Right lung (tissue), 5 donors: ENCODE data around the gene KIF18B. TPM values are rescaled to one million over a fixed set of nuclear protein-coding genes. Genes with fewer than 3 reads are reported as not detected.
"Not testable (repeated sequence)": the region's sequence is repeated elsewhere in the genome, so short reads cannot be mapped to it uniquely, and the experiment has no call there.

Source experiments
- DNase-seq, 2 donors: peaks; one replicate each; pipeline ENCODE4 v3.0.0-alpha.2; 2013
- polyA plus RNA-seq, 5 donors: library from polyadenylated mRNA; unstranded; fragments of 120-200 nt; gene quantifications; one replicate each; pipeline versions ENCODE4 v1.2.1 to v1.2.3, GENCODE V29; 2013; ENCODE audit warnings: inconsistent platforms in 1 of 5, low replicate concordance in 1 of 5; ENCODE audit not compliant: insufficient read length in 5 of 5, insufficient read depth in 1 of 5

The KIF18B gene
- polyA plus RNA-seq, 5 donors, result 10.8 to 22.9 (median 14.5) TPM

DNA sequence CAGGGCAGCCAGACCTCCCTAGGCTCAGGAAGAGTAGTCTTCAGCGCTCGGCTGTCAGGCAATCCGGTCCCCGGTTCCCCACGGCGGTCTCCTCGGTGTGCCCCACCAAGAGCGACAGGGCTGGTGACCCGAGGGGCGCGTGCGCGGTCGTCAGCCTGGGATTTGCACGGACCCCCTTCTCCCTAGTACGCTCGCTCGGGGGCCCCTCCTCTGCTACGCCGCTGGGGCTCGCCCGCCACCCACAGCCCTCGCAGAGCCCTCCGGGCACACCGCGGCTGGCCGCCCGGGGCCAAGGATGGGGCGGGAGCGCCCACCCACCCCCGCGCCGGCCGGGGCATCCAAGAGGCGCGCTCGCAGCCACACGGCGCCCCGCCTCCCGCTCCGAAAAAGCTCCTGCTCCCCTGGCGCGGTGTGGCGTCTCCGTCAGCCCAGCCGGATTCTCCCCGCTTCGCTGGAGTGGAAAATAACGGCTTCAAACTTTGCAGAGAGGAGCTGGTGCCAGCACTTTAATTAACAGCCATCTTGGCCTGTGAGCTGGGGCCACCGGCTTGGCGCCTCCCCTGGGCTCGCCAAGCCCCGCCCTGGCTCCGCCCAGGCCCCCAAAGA is 22.7 kb upstream of the KIF18B start:
- peak in 1 of 2 donors; percentile 37 for DNase-seq

DNA sequence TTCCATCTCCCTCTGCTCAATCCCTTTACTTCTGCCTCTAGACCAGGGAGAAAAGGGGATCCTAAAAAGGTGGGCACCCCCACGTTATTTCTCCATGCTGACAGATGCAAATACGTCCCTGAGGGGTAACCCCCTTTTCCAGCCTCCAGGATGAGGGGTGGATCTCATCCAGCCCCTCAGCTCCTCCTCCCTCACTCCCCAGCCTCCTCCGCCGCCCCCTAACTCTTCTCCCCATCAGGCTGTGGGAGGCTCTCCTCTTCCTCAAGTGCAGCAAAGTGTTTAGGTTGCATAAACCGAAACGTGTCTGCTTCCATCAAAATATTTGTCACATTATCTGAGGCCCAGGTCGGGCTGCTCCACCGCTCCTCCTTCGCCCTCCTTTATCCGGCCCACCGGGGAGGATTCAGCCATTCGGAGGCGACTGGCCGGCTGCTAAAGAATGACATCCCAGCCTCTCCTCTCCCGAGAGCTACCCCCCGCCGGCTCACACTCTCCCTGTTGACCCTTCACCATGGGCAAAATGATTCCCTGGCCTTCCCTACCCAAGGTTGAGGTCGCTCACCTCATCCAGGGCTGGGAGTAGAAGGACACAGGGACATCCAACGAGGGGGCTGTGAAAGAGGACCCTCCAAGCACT is 21.7 kb upstream of the KIF18B start:
- DNase-seq, result no peak

DNA sequence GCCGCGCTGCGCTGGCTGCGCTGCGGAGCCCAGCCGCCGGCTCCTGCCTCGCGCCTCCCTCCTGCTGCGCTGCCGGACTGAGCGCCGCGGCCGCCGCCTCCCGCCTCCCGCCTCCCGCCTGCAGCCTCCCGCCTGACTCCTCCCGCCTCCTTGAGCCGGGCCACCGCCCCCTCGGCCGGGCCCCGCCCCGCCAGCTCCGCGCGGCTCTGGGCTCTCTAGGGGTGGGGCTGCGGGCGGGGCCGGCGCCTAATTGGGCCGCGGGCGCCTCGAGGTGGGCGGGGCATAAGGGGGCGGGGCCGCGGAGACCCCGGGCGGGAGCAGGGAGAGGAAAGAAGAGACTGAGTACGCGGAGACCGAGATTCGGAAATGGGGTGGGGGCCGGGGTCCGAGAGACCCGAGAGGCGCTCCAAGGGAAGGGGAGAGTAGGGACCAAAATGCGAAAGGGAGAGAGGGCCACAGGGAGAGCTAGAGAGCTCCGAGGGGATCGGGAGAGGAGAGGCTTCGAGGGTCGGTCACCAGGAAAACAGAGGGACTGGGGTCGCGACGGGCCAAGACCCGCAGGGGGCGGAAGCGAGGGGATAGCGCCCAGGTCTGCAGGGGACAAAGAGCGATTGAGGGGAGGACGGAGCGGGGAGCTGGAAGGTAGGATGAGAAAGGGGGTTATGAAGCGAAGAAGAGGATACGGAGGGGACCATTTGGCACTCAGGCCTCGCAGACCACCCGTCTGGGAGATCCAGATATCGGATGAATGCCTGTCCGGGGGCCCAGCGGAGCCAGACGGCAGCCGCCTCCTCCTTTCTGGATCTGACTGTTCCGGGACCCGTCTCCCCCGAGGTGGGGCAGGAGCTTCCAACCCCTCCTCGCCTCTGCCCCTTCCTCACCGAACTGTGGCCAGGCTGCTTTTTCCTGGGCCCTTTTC is 20.9 kb upstream of the KIF18B start, which contains the start of gene C1QL1:
TSS of gene C1QL1 (minus strand) at position 79 of the 919 bp plus-strand sequence. CDS start 255 bp downstream, outside the sequence.
- DNase-seq, result peak; percentile 92 to 93

DNA sequence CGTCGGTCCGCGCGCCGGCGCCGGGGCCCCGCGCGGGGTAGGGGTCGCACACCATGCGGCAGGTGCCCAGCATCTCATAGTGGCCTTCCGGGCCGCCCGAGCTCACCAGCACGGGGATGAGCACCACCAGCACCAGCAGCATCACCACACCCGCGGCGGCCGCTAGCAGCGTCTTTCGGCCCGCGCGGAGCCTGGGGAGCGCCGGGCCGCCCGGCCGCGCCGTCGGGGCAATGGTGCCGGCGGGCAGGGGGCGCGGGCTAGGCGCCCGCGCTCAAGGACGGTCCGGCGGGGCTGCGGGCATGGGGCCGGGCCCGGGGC is 20.3 kb upstream of the KIF18B start:
- DNase-seq, result no peak

DNA sequence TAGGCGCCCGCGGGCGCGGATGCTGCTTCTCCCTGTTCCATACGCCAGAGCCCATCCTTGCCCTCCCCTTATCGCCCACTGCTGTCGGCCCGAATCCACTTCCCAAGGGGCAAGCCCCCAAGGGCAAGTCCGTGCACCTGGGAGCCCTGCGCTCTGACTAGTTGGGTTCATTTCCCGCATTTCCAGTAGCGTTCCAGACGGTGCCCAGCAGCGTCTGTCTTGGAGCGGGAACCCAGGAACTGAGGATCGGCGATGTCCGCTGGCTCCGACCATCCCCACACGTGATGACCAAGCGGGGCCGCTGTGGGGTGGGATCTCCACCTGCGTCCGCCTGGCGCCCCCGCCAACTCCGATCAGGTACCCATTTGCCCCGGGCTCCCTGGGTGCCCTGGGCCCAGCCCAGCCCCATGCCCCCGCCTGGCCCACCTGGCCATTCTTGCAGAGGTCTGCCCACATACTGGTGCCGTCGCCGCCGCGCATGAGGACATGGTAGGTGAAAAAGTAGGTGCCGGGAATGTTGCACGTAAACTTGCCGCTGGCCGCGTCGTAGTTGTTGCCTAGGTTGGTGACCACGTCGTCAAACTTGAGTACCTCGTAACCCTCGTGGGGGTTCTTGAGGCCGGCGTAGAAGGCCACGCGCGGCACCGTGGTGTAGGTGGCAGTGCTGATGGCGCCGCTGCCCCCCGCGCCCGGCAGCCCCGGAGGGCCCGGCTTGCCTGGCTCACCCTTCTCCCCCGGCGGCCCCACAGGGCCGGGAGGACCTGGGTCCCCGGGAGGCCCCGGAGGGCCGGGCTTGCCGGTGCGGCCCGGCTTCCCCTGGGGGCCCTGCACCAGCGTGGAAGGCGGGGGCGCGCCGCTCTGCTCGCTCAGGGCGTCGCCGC is 19.7 kb upstream of the KIF18B start:
- no peak for DNase-seq

DNA sequence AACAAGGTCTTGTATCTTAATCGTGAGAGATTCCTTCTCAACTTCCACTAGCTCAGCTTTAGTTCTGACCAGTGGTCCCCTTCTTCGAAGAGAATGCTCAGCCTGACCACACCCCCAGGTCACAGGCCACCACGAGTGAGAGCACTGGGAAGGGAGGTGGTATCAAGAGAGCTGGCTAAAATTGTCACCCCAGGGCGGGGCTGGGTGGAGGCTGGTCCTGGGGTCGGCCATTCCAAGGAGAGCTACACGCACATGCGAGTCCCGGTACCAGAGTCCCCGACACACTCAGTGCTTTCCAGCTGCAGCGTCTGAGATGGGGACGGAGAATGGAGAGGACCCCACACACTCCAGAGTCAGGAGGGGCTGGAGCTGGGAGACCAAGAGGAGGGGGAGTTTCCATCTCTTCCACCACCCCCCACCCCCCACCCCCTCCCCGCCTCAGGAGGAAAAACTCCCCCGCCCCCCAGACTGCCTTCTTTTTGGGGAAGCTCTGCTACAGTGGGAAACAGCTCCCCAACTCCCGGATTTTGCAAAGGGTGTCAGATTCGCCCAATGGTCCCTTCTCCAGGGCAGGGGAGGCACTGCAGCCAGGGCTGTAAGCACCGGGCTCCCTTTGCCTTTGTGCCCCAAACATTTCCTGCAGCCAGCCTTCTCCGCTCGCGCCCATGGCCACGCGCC is 18.9 kb upstream of the KIF18B start:
- DNase-seq, result no peak

DNA sequence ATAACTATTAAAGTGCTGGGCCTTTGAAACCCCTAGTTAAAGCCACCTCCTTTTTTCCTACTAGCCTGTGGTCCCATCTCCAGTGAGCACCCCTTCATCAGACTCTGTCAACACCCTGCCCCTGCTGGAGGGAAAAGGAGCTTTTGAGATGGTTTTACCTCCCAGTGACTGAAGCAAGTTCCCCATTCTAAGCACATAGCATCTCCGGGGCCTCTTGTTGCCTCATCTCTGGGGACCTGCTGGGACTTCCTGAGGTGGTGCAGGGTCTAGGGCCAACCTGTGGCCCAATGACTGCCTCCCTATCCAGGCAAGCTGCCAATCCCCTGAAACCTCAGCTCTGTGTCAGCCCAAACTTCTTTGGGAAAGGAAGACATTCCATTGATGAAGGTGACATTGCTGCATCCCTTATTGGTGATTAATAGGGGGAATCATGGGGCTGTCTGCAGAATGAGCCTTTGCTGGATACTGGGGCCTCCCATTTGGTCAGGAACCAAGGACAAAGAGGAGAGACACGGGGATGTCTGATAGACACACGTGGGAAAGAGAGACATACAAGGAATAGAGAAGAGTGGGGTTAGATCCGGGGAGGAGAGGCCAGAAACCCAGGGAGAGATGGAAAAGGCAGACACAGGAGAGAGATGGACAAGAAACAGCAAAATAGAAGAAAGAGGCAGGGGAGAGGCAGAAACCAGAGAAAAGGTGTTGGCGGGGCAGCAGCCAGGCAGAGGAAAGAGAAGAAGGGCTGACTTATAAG is 18.1 kb upstream of the KIF18B start:
- no peak for DNase-seq

DNA sequence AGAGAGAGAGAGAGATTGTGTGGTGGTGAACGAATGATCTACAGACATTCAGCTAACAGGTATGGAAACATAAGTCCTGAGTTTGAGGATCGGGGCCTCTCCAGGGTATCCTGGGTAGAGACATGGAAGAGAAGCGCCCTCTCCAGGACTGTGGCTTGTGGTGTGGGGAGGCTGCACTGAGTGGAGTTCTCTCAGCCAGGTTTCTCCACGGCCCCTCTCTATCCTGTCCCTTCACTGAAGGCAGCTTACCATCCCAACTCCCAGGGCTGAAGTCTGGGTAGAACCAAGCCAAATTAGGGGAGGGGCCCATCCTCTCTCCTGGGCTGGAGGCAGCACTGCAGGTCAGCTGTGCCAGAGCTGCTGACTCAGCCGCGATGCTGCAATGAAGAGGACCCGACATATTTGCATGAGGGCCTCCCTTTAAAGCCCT is 14.4 kb upstream of the KIF18B start:
- no peak for DNase-seq

DNA sequence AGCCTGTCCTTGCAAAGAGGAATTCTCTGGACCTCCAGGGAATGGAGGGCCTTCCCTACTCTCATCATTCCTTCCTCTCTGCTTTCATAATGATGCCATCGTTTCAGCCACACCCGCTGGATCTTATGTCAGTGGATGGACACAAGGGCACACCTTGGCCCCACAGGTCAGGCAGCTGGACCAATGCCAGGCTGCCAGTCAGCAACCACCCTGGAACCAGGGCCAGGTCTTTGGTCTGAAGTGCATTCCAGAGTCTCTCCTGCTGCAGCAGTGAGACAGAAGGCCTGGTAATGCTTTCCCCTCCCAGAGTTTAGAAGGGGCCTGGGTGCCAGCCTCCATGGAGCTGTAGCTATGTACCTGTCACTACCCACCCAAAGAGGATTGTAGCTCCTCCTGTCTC is 13.1 kb upstream of the KIF18B start:
- no peak for DNase-seq

DNA sequence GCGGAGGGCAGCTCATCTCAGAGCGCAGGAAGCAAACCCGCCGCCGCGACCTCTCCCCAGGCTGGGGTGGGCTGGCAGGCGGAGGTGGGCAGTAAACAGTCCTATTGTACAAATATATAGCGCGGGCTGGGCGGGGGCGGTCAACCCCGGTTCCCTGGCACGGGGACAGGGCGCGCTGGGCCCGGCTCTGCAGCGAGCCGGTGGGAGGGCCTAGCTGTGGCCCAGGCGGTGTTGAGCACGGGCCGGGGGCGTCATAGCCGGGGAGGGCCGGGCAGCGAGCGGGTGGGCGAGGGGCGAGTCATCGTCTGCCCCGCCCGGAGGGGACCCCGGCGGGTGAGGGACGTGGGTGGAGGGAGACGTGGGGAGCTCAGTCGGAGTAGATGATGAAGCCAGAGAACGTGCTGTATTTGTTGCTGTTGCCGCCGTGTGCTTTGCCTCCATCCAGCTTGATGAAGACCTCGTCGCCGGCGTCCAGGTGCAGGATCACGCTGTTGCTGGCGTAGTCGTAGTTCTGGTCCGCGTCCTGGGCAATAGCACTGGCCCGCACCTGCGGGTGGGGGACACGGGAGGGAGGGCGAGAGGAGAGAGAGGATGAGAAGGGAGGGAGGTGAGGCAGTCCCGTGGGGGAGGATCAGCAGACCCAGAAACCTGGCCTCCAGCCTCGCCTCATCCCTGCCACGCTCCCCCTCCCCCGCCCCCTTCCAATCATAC is 12.4 kb upstream of the KIF18B start:
- DNase-seq, result no peak

DNA sequence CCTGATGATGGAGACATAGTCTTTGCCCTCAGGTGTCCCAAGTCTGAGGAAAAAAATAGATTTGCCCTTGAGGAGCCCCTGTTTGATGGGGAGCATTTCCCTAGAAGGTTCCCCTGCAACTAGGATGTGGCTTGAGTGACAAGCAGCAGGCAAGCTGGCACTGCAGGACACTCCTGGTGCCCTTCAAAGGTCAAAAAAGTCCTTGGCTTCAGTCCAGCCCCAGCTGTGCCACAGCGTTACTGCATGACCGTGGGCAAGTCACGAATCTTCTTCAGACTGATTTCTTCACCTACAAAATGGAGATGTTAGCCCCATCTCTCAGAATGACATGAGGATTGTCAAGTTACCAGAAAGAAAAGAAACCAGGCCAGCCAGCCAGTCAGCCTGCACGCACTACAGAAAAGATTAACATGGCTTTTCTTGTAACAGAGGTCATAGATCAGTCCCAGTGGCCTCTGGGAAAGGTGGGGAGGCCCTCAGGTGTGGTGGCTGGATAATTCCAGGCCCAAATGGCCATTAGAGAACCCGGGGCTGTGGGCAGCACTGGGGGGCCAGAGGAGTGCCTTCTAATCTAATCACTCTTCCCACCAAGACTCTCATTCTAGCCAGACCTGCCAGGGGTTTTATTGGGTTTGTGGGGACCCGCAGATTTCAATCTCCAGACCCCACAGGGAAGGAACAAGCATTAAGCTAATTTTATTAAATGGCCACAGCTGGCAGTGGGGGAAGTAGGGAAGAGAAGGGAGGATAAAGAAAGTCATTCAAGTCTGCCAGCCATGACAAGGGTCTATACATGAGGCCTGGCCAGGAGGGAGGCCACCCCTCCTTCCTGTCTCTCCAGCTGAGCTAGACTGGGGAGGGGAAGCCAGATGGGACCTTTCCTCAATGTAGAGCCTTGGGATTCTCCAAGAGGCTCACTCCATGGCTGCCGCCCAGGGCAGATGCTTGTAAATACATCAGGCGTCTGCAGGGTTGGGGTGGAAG is 9.7 kb upstream of the KIF18B start:
- DNase-seq, result no peak

DNA sequence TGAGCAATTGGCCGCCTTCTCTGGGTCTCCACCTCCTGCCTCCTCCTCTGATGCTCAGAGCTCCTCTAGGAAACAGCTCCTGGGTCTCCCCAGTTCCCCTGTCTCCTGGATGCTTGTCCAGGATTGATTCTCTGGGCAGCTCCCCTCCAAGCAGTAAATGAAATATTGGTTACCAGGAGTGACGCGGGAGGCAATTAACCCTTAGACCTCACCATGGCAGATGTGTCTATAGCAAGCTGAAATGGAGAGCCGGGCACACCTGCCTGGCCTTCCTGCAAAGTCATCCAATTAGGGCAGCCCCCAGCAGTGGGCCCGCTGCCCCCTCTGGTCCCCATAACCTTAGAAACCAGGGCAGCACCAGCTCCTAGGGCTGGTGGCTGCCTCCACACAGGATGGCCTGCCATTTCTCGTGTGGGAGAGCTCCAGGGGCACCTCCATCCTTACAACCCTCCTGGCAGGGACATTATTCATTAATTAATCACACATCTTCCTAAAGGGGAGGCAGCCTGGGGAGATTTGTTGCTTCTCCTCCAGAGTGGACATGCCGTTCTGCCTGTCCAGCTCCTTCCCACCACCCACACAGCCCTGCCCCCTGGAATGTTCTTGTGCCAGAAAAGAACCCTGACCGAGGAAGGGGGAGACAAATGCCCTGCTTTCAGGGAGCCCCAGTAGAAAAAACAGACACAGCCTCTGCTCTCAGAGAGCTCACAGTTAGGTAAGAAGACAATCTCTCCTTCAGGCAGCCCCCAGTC is 8.3 kb upstream of the KIF18B start:
- no peak for DNase-seq

DNA sequence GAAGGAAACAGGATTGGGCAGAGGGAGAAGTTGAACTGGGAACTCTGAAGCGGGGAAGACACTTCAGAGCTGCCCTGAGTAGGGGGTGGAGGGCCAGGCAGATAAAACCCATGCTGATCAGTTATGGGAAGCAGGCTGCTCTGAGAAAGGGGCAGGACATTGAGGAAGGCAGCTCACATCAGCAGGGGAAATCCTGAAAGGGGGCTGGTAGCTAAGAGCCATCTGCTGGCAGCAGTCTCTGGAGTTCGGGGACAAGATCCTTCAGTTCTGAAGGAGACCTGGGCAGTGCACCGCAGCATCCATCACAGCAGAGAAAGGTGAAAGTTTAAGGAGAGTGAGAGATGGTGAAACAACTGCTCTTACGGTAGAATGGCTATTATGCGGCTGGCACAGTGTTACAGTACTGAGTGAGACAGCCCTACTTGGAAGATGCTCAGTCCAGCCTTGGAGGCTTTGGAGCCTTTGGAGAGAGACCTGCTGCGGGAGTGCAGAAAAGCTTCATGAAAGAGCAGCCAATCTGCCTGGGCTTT is 5.4 kb upstream of the KIF18B start:
- no peak for DNase-seq

DNA sequence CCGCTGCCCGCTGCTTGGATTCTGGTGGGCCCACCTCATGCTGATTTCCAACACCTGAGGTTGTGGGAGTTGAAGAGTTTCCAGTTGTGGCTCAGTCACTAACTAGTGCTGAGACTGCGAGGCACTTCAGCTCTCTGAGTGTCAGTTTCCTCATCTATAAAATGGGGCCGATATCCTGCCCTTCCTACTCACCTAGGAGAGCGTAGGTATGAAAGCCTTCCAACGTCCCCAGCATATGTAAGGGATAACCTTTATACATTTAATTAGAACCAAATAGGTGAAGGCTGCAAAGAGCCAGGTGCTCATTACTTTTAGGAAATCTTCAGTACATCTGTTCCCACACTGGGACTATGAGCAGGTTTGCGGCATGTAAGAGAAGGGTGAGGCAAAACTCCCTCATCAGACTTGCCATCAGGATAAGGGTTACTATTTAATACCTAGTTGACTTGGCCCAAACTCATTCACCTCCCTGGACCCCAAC is 782 bp upstream of the KIF18B start:
- no peak for DNase-seq

DNA sequence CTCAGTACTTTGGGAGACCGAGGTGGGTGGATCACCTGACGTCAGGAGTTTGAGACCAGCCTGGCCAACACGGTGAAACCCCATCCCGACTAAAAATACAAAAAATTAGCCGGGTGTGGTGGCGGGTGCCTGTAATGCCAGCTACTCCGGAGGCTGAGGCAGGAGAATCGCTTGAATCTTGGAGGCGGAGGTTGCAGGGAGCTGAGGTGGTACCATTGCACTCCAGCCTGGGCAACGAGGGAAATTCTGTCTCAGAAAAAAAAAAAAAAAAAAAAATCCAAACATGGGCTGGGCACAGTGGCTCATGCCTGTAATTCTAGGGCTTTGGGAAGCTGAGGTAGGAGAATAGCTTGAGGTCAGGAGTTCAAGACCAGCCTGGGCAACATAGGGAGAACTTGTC is 1.9 kb downstream of the KIF18B start:
- DNase-seq, result not testable (repeated sequence)

DNA sequence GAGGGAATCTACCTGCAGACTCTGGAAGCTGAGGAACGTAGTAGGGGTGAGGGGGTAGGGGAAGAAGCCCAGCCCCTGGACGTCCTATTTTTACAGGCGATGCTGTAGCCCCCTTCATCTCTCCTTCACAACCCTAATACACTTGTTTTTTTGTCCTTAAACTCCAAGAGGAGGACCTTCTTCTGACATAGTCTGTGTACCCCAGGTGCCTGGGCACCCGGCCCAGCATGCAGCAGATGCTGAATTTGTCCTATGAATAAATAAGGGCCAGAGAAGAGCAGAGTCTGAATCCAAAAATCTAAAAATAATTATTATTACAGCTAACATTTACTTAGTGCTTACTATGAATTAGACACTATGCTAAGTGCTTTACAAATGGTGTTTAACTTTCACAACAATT is 5.1 kb downstream of the KIF18B start:
- DNase-seq, result no peak

DNA sequence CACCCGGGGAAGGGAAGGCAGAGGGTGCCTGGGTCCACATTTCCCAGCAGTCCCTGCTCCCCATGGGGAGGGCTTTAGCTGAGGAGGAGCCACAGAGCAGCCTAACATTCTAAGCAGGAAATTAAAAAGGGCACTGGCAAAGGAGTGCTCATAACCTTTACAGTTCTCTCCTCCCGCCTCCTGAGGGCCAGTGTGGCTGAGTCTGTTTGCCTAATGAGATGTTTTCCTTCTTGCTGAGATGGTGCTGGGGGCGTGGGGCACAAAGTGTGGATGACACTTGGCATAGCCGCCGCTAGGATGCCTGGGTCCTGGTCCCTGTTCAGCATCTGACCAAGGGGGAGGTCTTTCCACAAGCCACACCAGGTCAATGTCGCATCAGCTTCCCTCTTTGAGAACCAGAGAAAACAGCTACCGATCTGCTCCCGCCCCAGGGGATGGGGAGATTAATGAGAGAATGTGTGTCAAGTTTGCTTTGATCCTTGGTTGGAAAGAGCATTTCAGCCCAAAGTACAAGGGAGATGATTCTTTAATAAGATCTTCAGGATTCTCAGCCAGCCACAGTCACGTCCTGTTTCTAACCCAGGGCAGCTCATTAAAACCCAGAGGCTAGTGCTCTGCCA is 5.8 kb downstream of the KIF18B start:
- DNase-seq, result no peak
